Activated CD8-positive, alpha-beta memory T cell treated with anti-CD3 and anti-CD28 coated beads for 1 hour (primary cell): ENCODE measurements around the gene CD160.
"Not testable (repeated sequence)": the region's sequence is repeated elsewhere in the genome, so short reads cannot be mapped to it uniquely, and the experiment has no call there.

Source experiments
- DNase-seq, 2 donors: peaks; one replicate each; pipeline ENCODE4 v3.0.0-alpha.2; 2020; ENCODE audit warnings: low read depth in 1 of 2; ENCODE audit errors: extremely low read depth in 1 of 2

The CD160 gene

DNA sequence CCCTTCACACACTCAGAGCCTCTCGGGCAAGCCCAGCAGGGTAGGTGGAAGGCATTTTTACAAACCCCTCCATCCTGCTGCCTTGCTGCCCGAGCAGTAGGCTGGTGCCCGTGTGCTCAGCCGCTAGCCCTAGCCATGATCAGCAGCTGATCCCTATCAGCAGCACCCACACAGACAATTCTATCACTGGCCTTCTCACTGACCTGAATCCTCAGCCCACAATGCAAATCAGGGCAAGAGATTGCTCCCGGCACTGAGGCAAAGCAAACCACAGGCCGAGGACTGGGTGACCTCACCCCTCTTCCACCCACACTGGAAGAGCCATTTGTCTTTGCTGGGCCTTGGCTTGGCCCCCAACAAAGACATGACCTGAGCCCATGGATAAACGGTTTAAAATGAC is 11.2 kb upstream of the CD160 start:
- DNase-seq, result no peak

DNA sequence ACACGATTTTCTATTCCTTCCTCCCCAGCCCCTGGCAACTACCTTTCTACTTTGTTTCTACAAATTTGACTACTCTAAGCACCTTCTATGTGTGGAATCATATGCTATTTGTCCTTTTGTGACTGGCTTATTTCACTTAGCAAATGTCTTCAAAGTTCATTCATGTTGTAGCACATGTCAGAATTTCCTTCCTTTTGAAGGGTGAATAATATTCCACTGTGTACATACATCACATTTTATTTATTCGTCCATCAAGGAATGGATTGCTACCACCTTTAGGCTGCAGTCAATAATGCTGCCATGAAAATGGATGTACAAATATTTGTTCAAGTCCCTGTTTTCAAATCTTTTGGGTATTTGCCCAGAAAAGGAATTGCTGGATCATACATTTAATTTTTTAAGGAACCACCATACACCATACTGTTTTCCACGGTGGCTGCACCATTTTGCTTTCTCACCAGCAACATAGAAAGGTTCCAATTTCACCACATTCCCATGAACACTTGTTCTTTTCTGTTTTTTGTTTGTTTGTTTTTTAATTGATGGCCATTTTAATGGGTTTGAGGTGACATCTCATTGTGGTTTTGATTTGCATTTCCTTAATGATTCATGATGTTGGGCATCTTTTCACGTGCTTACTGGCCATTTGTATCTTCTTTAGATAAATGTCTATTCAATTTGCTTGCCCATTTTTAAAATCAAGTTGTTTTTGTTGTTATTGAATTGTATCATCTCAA is 8.8 kb upstream of the CD160 start:
- no peak for DNase-seq

DNA sequence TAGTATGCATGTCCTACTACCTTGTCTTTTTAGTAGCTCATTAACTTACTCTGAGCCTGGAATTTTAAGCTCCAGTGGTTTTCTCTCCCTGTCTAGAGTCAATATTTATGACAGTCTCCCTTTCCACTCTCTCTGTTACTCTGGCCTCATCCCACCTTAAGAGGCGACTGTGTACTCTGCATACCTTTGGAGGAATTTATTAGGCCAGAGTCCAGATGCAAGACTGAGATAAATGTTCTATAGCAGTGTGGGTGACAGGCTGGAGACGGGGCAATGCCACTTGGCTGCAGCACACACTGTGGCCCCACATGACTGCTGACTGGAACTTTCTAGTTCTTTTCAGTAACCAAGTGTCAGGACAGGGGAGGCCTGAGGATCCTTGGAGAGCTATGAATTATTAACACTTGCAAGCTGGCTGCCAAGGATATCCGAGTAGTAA is 8.1 kb upstream of the CD160 start:
- no peak for DNase-seq

DNA sequence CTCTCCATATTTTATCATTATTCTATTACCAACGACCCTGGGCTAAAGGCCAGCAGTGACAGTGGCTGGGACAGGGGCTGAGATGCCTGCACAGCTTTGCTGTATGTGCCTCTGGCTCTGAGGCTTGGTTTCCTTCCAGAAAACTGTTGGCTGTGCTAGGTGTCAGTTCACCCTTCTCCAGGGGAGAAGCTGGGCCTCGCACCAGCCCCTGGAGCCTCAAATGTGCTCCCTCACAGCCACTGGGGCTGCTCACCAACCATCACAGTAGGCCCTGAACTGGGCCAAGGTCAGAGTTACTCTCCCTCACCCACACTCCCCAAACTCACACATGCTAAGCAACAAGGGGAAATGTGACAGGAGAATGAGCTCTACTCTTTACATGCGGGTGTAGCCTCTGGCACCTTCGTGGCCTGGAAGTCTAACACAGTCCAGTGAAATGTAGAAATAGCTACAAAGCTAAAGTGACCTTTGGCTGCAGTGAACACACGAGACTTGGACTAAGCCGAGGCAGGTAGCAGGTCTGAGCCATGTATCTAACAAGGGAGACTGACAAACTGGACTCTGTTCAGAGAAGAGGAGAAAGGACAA is 4.7 kb upstream of the CD160 start:
- DNase-seq, result no peak

GRCh38 chr1:145716641-145717345 is 2.5 kb upstream of the CD160 start:
- DNase-seq, result no peak

DNA sequence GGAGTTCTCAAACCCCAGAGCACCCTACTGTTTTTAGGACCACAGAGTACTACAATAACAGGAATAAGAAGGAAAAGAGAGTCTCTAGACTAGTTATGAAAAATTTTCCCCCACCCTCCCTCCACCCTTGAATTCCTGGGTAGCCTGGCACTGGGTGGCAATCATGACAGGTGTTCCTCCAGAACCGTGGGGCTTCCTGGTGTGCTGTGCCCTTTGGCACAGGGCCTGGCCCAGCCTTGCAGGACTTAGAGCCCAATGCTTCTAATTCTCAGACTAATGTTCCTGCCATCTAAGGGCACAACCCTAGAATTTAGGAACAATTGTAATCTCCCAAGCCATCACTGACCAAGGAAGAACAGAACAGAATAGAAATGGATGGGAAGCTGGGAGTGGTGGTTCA is 1.5 kb upstream of the CD160 start:
- DNase-seq, result no peak

DNA sequence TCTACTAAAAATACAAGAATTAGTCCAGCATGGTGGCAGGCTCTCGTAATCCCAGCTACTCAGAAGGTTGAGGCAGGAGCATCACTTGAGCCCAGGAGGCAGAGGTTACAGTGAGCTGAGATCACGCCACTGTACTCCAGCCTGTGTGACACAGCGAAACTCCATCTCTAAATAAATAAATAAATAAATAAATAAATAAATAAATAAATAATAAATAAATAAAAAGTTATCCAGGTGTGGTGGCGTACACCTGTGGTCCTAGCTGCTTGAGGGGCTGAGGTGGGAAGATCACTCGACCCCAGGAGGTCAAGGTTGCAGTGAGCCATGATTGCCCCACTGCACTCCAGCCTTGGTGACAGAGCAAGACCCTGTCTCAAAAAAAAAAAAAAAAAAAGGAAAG is 834 bp upstream of the CD160 start:
- DNase-seq, result not testable (repeated sequence)

DNA sequence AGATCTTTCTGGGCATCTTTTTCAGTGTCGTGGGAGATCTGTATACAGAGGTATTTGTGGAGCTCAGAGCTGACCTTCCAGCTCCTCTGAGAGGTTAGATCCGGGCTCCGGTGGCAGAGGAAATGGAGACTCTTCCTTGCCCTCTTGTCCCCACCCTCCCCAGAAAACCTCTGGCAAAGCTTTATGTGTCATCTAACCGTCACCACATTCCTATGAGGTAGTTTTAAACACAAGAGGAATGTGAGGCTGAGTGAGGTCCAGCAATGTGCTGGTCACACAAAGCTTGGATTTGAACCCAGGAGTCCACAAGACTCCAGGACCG is 1.2 kb downstream of the CD160 start:
- DNase-seq, result no peak

GRCh38 chr1:145720878-145721671 is 1.8 kb downstream of the CD160 start:
- DNase-seq, result peak; percentile 35 to 60

DNA sequence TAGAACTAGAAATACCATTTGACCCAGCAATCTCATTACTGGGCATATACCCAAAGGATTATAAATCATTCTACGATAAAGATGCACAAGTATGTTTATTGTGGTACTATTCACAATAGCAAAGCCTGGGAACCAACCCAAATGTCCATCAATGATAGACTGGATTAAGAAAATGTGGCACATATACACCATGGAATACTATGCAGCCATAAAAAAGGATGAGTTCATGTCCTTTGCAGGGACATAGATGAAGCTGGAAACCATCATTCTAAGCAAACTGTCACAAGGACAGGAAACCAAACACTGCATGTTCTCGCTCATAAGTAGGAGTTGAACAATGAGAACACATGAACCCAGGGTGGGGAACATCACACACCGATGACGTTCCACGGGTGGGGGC is 6.9 kb downstream of the CD160 start:
- not testable (repeated sequence) for DNase-seq

DNA sequence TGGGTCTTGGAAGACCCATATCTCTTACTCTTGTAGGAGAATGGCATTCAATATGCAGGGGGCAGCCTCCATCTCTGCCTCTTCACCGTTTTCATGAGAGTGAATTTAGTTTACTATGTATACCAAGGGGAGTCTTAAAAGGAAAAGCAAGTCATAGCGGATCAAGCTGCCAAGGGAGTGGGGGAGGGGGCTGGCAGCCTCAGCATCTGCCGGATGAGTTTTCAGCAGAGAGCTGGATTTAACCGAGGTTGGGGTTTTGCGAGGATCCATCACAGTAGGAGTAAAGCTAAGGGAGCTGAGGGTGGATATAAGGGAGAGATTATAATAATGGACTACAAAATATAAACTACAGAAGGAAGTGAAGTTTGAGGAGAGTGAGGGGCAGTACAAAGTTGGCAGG is 9.9 kb downstream of the CD160 start:
- DNase-seq, result no peak

DNA sequence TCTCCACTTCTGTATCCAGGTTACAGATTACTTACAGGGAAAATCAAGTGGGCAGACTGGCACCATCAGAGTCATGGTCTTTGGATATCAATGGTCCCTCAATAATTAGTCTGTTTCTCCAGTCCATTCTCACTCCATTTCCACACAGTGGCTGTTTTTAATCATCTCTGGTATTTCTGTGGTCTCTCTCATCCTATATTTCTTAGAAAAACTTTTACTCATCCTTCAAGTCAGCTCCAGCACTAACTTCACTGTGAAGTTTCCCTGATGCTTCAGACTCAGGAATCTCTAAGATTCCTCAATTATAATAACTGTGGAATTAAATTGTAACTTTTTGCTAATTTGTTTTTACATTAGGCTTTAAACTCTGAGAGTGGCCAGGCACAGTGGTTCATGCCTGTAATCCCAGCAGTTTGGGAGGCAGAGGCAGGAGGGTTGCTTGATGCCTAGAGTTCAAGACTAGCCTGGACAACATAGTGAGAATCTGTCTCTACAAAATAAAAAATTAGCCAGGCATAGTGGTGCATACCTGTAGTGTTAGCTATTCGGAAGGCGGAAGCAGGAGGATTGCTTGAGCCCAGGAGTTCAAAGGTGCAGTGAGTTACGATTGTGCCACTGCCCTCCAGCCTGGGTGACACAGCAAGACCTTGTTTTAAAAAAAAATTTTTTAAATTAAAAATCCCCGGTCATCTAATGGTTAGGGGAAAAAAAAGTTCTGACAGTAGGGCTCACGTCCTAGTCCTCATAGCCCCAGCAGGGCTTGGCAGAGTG is 10.6 kb downstream of the CD160 start:
- no peak for DNase-seq

DNA sequence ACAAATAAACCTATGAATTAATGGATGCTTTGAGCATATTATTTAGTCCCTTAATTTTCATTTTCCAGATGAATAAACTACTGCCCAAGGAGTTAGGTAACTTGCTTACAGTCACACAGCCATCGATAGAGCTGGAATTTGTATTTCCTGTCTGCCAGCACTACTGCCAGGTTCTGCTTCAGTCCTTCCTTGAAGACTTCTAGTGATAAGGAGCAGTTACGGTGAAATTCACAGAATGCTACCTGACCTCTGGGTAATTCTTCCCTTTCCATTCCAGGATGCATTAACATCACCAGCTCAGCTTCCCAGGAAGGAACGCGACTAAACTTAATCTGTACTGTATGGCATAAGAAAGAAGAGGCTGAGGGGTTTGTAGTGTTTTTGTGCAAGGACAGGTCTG is 11.2 kb downstream of the CD160 start:
- no peak for DNase-seq

GRCh38 chr1:145730900-145731299 is 11.6 kb downstream of the CD160 start:
- no peak for DNase-seq

- DNase-seq, result no peak
These were observed 16.9 kb downstream of the CD160 start for GRCh38 chr1:145736191-145736590.

DNA sequence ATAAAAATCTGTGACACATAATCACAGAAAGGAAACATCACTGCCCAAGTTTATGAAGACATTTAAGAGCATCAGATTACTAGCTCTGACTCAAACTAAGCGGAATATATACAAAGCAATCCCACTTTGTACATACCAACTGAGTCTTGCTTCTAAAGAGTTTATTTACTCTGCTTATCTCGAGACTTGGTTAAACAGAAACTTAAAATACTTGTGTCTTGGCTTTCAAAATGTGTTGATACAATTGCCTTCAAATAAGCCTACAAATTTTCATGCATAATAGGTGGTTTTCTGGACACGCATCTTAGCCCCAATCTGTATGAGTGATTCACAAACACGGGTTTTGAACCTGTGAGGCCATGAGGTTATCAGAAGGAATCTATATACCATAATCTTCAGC is 21.0 kb downstream of the CD160 start:
- no peak for DNase-seq

GRCh38 chr1:145747398-145748247 is 28.3 kb downstream of the CD160 start:
- DNase-seq, result no peak

DNA sequence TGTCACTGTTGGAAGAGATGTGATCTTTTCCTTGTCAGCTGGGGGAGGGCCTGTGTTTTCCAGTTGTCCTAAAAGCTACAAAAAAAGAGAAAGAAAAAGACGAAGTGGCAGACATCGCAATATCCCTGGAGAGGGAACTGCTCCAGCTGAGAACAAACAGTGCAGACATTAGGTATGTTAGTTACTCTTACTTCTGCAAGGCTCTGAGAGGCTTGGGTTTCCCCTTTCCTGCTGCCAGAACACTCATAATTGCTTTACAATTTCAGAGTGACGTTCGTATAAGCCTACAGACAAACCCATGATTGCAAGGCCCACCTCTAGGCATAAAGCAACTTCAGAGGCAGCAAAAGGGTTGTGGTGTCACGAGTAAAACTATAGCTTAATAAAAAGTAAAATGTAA is 31.1 kb downstream of the CD160 start:
- no peak for DNase-seq

- DNase-seq, result no peak
These were observed 32.3 kb downstream of the CD160 start for GRCh38 chr1:145751491-145752037.

GRCh38 chr1:145757420-145757819 is 38.1 kb downstream of the CD160 start:
- DNase-seq, result no peak
